Stimulated activated CD4-positive, alpha-beta T cell treated with anti-CD3 and anti-CD28 coated beads, Interleukin-2, amount 100 ng/mL, for 48 hours (primary cell): Measurements from ENCODE around the gene NUDT1.

Experiments
- DNase-seq, 2 donors: peaks; one replicate each; pipeline ENCODE4 v3.0.0-alpha.2; 2020

NUDT1 gene

DNA sequence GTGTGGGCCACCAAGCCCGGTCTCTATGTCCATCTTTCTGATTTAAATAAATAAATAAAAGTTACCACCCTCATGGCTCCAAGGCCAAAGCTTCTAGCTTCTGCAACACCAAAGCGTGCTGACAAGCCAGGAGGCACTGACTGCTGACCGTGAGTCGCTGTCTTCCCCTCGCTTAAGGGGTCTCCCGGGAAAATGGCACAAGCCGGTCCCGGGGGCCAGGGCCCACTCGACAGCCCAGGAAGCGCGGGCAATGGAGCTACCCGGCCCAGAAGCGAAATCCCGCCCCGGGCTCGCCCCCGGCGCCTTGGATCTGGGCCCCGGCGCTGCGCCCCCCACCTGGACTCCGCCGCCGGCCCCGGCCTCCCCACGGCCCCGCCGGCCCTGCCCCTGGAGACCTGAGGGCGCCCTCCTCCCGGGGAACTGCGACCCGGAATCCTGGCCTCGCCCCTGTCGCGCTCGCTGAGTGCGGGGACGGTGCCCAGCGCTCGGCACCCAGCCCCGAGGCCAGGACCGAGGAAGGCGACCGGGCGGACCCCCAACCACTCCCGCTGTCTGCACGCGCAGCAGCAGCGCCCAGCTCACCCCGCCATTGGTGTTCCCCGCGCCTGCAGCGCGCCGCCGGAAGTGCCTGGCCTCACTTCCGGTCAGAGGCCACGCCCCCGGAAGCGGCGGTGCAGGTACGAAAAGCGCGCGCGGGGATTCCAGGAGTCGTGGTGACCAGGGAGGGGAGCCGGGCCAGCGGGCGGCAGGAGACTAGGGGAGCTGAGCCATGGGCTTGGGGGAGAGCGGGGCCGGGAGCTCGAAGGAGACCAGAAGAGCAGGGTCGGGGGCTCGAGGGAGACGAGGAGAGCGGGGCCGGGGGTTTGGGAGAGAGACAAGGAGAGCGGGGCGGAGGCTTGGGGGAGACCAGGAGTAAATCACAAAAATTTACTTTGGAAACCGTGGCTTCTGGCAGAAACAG is at the start of gene NUDT1, which contains the start of gene MRM2:
TSS of gene NUDT1 (plus strand) at position 647 of the 961 bp plus-strand sequence. CDS start 2,349 bp downstream, outside the sequence.
TSS of gene MRM2 (minus strand) at position 626 of the 961 bp plus-strand sequence. CDS start at position 590, 36 bp downstream.
- peak; percentile 75 to 79 for DNase-seq

DNA sequence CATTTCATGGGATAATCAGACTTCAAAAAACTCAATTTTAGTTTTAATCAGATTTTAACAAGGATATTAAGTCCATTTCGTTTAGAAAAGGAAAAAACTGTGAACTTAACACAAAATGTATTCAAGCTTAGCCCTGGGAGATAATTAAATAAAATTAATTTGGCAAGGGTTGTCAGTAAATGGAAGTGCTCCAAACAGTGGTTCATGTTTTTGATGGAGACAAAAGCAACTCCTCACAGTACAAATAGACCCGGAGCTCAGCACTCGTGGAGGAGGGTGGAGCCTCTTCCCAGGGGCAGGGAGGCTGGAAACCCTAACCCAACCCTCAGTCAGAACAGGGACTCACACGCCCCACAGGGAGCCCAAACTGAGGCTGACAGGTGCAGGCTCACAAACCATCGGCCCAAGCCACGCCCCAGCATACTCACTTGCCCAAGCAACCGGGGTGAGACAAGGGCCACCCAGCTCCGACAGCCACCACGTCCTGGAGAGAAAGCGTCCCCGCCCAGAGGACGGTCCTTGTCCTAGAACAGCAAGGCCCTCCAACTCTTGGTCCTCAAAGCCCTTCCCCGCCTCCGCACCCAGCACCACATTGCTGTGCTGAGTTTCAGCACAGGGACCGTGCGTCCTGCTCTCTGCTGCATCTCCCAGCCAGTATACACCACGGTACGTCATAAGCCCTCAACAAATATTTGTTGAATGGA is 49.0 kb upstream of the NUDT1 start:
- no peak for DNase-seq

DNA sequence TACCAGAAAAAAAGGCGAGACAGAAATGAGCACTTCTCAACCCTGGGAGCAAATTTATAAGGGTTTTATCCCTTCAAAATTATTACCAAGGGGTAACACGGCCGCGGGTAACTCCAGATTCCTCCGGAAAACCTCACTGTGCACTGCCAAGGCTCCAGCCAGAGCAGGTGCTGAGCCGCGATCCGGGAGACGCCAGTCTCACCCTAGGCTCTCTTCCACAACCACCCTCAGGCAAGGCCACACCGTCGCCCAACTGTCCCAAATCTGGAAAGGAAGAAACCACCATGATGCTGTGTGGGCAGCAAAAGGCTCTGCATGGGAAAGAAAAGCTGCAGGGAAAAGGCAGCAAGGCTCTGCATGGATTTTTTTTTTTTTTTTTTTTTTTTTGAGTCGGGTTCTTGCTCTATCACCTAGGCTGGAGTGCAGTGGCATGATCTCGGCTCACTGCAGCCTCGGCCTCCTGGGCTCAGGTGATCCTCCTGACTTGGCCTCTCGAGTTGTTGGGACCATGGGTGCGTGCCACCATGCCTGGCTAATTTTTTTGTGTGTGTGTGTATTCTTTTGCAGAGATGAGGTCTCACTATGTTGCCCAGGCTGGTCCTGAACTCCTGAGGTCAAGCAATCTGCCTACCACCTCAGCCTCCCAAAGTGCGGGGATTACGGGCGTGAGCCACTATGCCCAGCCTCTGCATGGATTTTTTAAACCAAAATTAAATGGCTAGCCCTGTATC is 48.3 kb upstream of the NUDT1 start:
- no peak for DNase-seq

DNA sequence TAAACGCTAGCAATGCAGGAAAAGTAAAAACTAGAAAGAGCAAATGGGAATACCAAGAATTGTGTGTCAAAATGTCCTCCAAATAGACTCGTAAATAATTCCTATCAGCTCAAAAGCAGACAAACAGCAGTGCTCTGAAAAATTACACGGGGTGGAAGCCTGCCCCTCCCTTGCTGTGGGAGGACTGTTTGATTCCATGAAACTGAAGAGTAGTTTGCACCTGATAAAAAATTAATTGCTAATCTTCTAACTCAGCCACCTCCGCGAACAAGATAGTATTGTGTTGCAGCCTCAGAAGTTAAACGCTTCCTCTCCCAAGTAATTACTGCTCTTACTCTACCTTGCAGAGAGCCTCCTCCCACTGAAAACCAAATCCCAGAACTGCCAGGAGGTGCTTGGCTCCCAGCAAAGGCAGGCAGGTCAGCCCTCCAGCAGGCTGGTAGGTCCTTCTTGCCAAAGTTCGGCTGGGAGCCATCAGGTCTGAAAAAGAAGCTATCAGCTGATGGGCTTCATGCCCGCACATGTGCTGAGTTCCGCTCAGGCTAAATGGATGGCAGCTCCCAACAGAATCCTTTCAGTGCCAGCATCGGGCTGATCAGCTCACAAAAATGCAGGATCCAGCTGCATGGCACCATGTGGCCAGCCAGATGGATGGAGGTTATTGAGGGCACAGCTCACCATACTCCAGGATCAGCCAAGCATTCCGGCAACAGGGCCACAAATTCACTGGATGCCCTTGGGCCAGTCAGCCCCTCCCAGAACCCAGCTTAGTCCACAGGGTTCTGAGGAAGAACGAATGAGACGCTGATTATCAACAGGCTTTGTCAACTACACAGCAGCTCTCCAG is 46.4 kb upstream of the NUDT1 start:
- DNase-seq, result no peak

DNA sequence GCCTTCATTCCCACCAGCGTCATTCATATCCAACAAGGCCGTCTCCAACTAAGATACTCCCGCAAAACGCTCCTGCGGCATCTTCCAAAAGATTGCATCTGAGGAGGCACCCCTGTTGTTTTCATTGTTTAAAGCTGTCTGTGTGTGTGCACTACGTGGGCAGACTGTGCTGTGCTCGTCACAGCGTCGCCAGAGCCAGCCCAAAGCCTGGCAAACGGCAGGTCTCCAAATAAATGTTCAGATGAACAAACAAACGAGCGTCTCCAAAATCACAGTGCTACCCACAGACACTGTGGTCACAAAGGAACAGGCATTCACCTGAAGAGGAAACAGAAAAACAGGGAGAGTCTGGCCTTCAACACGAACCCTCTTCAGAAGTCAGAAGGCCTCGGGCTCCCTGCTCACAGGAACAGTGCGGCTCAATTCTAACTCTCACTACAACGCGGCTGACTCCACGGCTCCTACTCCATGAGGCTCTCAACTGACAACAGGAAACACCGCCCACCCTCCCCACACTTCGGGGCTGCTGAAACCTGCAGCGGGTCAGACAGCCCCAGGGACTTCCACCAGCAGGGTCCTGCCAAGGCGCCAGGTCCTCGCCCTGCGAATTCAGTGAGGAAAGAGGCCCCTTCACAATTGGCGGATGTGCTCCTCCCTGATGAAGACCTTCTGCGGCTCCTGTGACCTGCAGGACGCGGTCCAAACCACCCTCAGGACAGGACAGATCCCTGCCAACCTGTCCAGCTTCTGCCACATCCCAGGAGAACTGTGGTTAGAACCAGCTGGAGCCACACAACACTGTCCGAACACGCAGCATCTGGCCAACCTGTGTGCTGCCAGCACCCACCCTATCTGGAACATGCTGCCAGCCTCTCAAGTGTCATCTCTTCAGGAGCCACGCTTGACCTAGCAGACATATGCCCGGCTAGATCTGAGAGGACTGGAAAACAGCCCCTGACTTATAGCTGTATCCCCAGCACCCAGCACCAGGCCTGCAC is 45.3 kb upstream of the NUDT1 start:
- DNase-seq, result no peak

DNA sequence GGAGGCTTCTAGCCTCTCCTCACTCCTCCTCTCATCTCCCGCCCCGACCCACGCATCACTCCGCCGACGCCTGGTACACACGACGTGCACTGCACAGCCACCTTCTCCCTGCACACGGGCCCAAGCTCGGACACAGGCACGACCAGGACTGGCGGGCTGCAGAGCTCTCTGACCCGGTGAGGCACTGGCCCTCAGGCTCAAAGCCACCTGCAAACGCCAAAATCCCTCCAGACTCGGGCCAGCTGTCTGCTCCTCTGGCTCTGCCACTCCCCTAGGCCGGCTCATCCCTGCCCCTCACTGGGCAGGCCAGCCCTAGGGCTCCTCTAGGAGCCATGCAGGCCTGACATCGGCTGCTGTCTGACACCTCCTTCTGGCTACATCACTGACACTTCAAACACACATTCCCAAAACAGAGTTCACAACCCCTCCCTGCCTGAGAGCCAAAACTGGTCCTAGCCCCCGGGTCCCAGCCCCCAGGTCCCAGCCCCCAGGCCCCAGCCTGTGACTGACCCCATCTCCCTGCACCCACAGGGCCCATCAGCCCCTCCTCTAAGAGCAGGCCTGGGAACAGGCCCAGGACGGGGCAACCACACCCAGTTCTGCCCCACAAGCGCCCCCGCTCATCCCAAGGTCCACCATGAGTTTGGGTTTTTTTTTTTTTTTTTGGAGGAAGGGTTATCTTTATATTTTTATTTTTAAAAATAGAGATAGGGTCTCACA is 44.4 kb upstream of the NUDT1 start:
- DNase-seq, result no peak

DNA sequence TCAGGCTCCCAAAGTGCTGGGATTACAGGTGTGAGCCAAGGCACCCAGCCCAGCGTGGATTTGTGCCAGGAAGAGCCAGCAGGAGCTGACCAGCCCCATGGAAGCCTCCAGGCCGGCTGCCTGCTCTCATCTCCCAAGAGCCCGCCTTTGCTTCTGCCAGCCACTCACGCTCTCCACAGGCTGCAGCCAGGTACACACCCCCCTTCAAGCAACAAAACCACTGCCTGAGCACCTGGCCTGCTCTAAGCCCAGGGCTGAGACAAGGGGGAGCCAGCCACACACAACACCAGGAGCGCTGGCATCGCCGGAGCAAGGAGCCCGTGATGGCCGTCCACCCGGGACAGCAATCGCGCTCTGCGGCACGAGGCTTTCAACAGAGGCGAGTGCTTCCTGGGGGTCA is 43.8 kb upstream of the NUDT1 start:
- DNase-seq, result no peak

DNA sequence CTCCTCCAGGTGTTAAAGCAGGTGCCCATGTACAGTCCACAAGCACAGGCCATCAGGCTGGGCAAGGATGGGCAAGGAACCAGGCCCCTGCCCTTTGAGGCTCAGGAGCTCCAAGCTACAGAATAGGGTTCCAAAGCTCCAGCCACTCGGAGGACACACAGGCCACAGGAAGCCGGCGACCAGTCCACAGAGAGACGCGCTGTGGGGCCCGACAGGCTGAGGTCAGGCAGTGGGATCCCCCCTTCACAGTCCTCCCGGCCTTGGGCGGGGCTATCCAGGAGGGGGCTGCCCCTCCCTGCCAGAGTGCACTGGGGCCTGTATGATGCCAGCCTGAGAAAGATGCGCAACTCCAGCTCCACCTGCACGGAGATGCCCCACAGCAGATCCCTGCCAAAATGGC is 43.3 kb upstream of the NUDT1 start:
- no peak for DNase-seq

DNA sequence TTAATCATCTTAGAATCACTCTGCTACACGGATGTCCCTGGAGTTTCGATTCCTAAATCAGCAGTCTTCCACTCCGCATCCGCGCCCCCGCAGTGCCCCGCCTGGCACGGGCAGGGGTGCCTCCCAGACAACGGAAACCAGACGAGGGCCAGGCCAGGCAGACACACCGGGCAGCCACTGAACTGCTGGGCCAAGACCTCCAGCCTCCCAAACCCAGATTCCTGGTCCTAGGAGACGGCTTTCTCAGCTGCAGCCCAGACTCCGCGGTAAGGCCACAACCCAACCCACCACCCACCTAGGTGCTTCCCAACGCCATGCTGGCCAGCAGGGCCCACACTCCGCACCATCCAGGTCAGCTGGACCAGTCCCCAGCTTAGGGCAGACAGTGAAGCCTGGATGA is 42.5 kb upstream of the NUDT1 start:
- no peak for DNase-seq

DNA sequence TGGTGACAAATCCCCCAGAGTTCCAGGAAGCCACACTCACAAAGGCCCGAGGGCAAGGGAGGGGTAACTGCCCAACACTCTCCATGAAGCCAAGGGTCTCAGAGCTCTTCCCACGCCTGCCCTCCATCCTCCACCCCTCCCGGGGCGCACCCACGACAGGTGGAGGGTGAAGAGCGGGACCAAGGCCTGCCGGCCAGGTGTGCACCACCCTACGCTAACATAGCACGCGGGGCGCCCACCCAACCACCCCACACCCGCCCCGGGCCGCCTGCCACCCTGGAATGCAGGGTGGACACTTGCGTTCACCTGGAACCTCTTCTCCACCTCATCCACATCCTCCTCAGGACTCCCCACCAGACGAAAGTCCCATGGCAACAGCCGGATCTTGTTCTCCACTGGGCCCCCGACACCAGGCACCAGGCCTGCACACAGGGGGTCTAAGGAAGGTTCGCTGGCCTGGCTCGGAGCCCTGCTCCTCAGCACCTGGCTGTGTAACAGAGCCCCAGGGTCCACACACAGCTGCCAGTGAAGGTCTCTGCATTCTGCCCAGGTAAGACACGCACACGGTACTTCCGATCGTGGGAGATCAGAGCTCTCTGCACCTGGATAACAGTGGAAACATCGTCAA is 42.0 kb upstream of the NUDT1 start:
- no peak for DNase-seq

DNA sequence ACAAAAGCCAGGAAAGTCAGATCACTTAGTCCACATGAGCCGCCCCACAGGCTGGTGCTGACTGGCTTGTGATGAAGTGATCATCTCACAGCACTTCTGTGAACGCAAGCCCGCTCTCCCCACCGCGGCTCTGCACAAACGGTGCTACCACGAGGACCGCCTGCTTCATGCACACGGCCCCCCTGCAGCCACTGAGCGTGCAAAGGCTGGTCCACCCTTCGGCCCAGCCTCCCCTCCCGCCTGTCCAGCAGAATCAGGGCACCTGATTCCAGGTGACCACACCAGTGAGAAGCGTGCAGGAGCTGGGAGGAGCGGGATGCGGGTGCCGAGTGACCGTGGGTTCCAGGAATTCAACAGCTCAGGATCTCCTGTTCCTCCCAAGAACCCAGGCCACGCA is 41.4 kb upstream of the NUDT1 start:
- DNase-seq, result no peak

DNA sequence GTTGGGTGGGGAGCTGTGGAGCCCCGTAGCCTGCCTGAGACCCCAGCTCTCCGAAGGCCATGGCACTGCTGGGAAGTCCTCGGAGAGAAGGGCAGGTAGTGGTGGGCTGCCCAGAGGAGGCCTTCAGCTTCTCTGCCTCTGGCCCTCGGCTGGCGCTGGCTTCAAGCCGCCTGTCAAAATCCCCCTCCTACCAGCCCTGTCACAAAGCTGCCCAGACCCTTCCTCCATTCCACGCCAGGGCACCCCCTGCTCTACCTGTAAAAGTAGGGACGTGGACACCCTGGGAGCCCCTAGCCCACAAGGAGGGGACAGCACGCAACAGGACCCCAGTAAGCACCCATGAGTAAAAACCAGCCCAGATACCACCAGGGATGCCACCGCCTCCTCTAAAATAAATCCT is 40.9 kb upstream of the NUDT1 start:
- no peak for DNase-seq

DNA sequence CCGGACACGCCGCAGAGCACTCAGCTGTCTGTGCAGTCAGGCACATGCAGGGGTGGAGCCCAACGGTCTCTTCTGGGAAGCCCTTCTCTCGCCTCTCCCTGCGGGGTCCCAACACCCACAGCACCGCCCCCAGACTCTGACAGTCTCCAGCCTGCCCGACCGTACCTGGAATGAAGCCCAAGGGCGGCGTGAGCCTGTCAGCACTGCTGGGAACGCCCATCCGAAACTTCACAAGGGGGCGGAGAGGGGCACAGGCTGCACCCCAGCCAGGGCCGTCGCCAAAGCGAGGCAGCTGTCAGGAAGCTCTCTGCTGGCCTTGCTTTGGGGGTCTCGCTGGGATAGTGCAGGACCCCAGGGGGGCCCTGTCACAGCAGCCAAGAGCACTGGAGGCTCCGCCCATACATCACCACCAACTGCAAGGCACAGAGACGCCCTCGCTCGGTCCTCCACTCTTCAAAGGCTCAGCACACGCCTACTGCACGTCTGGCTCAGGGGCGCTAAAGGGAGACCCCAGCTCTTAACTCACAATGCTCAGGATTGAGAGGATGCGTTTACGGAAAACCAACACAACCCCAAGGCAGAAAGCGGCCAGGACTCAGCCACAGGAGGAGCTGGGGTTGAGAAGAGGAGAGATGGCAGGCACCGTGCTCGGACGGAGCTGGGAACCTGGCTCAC is 40.2 kb upstream of the NUDT1 start:
- DNase-seq, result no peak

DNA sequence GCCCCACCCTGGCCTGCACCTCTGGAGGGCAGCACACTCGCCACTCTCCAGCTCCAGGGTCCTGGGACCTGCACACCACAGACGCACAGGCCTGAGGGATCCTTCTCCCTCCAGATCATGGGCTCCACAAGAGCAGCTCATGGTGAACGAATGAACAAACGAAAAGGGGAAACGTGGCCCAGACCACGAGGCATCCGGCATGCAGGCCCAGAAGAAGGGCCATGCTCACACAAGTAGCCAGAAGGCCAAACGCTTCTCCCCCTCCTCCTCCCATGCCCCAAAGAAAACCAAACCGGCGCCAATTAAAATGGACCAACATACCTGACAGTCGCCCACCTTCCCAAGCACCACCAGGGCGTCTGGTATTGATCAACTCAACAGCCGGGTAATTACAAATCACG is 39.7 kb upstream of the NUDT1 start:
- DNase-seq, result no peak

DNA sequence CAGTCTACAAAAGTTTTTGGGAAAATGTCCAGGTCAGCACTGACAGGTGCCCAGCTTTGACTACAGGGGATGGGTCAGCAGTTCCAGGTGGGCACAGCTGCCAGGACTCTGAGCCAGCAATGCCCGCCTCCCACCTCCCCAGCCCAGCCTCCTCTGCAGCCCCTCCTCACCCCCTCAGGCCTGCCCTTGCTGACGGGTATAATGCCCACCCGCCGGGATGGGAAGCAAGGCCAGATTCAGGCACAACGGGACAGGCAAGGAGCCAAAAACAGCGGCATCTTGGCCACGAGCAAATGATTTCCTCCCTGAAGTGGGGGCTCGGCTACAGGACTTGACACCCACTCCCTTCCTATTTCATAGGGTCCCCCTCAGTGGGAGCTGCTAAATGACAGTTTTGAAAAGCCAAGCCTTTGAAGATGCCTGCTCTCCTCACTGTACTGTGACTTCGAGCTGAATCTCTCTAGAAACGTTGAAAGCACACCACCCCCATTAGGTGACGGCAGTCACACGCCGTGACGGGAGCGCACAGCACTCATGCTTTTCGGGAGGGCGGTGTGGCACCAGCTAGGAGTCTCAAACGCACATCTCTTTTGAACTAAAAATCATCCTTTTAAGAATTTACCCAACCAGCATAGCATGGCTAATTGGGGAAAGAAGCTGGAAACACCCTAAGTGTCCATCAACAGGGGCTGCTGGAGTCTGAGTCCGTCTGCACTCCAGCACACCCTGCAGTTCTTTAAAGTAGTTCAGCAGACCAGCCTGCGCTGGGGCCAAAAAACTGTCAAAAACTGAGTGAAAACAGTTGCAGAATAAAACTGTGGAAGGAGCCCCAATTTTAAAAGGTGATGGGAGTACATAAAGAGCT is 38.9 kb upstream of the NUDT1 start:
- no peak for DNase-seq

DNA sequence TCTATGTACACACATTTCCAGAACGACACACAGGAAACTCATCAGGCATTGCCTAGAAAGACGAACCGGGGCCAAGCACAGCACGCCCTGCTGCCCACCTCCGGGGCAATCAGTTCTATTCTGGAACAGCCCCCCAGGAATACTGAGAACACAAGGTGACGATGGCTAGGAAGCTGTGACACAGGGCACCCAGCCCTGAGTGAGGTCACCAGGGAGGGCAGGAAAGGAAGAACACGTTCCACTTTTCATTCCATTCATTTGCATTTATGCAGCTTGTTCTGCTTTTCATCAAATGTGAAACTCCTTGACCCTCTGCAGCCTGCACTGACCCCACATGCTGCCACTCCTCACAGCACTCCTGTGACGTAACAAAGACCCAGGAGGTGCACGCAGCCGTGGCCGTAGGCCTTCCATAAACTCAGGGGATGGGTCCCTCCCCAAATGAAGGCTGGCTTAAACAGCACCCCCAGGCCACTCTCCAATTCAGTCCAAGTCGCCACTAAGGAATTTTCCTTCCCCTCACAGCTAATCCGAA is 38.2 kb upstream of the NUDT1 start:
- no peak for DNase-seq

DNA sequence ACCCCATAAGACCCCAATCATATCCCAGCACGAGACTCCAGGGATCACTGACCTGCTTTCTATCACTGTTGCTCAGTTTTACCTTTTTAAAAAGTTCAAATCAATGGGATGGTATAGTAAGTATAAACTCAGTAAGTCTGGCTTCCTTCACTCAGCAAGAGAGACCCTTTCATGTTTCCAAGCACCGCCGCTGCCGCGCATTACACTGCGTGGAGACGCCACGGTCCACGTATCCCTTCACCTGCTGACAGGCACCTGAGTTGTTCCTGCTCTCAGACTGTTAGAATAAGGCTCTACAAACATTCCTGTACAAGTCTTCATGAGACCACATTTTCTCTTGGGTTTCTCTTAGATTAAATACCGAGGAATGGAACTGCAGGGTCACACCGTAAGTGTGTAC is 37.6 kb upstream of the NUDT1 start:
- no peak for DNase-seq
